Type B pancreatic cell (in vitro differentiated cells): ENCODE measurements around the gene TUBA8. TPM values are rescaled to one million over a fixed set of nuclear protein-coding genes. Genes with fewer than 3 reads are reported as not detected.

ENCODE experiments used
- DNase-seq: peaks from one replicate; pipeline ENCODE4 v3.0.0; 2021; ENCODE audit warnings: mixed read lengths; ENCODE audit not compliant: unreplicated experiment; ENCODE audit errors: extremely low spot score
- H3K27ac Mint-ChIP-seq: 2 replicates; pipeline ENCODE4 v1.8.0; 2021; ENCODE audit warnings: mild to moderate bottlenecking, mixed read lengths
- H3K27me3 Mint-ChIP-seq: 2 replicates; pipeline ENCODE4 v1.8.0; 2021; ENCODE audit warnings: mixed read lengths
- H3K36me3 Mint-ChIP-seq: 2 replicates; pipeline ENCODE4 v1.8.0; 2021; ENCODE audit warnings: mixed read lengths
- H3K4me1 Mint-ChIP-seq: one replicate; pipeline ENCODE4 v1.8.0; 2021; ENCODE audit warnings: mixed read lengths; ENCODE audit not compliant: unreplicated experiment
- H3K4me3 Mint-ChIP-seq: 2 replicates; pipeline ENCODE4 v1.8.0; 2021; ENCODE audit warnings: mild to moderate bottlenecking, mixed read lengths
- H3K9me3 Mint-ChIP-seq: 2 replicates; pipeline ENCODE4 v1.8.0; 2021; ENCODE audit warnings: mixed read lengths
- total RNA-seq: library from RNA; stranded (reverse); gene quantifications from 2 replicates; pipeline ENCODE4 v1.2.1, GENCODE V29; 2021; ENCODE audit warnings: low replicate concordance
- TF ChIP-seq, protein P1 (sequence below): fragments of 200-600 bp; sonication (generic); conservative IDR thresholded peaks from 2 replicates; pipeline ENCODE4 v1.5.0; 2021; ENCODE audit warnings: antibody characterized with exemption, mild to moderate bottlenecking

The TUBA8 gene
- total RNA-seq, 1 donor from 2014 or later, result 1.7 TPM

DNA sequence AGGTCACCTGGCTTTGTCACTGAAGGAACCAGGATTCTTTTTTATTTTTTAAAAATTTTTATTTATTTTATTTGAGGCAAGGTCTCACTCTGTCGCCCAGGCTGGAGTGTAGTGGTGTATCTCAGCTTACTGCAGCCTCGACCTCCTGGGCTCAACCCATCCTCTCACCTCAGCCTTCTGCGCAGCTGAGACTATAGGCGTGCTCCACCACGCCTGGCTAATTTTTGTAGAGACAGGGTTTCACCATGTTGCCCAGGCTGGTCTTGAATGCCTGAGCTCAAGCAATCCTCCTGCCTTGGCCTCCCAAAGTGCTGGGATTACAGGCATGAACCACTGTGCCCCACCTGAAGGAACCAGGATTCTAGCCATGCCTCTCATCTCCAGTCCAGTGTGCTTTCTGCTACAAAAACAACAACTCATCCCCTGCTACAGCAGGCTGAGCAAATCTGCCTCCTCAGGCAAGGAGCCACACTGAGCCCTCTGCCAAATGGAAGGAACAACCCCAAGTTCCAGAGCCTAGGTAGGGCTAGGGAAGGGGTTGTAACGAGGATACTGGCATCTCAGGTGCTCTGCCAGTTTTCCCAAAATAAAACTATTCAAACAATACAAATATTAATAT, 35.4 kb upstream of the TUBA8 start:
- H3K9me3 Mint-ChIP-seq, result no peaks in the 10 kb centered on the region
- peaks cover 19% of the 10 kb centered on the region for H3K4me1 Mint-ChIP-seq
- TF ChIP-seq, protein P1, sequence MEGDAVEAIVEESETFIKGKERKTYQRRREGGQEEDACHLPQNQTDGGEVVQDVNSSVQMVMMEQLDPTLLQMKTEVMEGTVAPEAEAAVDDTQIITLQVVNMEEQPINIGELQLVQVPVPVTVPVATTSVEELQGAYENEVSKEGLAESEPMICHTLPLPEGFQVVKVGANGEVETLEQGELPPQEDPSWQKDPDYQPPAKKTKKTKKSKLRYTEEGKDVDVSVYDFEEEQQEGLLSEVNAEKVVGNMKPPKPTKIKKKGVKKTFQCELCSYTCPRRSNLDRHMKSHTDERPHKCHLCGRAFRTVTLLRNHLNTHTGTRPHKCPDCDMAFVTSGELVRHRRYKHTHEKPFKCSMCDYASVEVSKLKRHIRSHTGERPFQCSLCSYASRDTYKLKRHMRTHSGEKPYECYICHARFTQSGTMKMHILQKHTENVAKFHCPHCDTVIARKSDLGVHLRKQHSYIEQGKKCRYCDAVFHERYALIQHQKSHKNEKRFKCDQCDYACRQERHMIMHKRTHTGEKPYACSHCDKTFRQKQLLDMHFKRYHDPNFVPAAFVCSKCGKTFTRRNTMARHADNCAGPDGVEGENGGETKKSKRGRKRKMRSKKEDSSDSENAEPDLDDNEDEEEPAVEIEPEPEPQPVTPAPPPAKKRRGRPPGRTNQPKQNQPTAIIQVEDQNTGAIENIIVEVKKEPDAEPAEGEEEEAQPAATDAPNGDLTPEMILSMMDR, result no peak
- H3K4me3 Mint-ChIP-seq, result no peak overlapping the region
- H3K27me3 Mint-ChIP-seq, result no peaks in the 10 kb centered on the region
- peaks cover 6% of the 10 kb centered on the region for H3K36me3 Mint-ChIP-seq
- no peak for DNase-seq
- H3K27ac Mint-ChIP-seq, result no peak overlapping the region

DNA sequence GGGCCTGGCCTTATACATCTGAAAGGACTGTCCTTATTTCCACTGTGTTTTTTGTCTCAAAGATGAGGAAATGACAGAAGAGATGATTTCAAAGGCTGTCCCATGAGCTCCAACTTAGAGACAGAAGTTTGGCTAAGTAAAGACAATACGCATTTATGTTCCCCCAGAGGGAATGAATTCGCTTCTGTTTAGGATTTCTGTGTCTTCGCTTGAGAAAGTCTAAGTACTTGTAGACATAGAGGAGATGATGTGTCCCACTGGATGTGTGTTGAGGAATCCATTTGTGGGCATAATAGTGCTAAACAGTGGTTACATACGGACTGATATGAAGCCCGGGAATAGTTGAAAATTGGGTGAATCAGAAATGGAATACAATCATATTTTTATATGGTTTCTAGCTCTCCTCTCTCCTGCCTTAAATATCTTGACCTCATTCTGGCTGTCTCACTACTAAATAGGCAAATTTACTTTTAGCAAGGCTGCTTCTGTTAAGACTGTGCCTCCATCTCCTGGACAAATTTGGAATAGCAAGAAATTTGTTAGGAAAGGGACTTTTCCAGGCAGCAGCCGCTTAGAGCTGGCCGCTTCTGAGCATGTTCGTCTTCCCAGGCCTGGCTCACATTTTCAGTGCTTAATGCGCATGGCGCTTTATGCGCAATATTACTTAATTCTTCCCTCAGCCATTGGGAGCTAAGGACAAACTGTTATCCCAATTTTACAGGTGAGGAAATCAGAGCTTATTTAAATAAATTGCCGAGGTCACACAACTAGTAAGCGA, 34.7 kb upstream of the TUBA8 start:
- H3K4me3 Mint-ChIP-seq, result peak overlapping the region; percentile 81
- no peak for DNase-seq
- H3K27ac Mint-ChIP-seq, result peak overlapping the region; percentile 75
- H3K9me3 Mint-ChIP-seq, result no peaks in the 10 kb centered on the region
- no peaks in the 10 kb centered on the region for H3K27me3 Mint-ChIP-seq
- TF ChIP-seq, protein P1, result peak; percentile 93
- H3K36me3 Mint-ChIP-seq, result peaks cover 11% of the 10 kb centered on the region
- peaks cover 15% of the 10 kb centered on the region for H3K4me1 Mint-ChIP-seq

DNA sequence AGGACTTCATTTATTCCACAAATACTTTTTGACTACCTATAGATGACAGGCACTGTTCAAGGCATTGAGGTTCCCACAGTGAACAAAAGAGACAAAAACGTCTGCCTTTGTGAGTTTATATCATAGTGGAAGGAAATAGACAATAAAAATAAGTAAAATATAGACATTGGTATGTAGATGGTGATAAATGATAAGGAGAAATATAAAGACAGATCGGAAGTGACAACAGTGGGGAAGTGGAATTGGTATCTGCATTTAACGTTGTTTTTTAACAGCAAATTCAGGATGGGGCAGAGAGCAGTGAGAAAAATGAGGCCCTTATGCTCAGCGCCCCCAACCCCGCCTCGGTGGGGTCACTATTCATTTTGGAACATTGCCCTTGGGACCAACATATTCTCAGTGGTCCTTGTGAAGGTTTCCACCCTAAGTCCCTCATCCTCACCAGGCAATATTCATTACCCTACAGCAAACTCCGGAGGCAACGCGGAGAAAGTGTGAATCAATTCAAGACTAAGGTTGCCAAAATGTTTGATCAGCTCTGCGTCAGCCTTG, 33.4 kb upstream of the TUBA8 start:
- H3K27me3 Mint-ChIP-seq, result no peaks in the 10 kb centered on the region
- TF ChIP-seq, protein P1, result no peak
- peak overlapping the region; percentile 98 for H3K4me3 Mint-ChIP-seq
- no peak for DNase-seq
- no peaks in the 10 kb centered on the region for H3K9me3 Mint-ChIP-seq
- peaks cover 18% of the 10 kb centered on the region for H3K36me3 Mint-ChIP-seq
- peak overlapping the region; percentile 95 for H3K27ac Mint-ChIP-seq
- peaks cover 18% of the 10 kb centered on the region for H3K4me1 Mint-ChIP-seq

DNA sequence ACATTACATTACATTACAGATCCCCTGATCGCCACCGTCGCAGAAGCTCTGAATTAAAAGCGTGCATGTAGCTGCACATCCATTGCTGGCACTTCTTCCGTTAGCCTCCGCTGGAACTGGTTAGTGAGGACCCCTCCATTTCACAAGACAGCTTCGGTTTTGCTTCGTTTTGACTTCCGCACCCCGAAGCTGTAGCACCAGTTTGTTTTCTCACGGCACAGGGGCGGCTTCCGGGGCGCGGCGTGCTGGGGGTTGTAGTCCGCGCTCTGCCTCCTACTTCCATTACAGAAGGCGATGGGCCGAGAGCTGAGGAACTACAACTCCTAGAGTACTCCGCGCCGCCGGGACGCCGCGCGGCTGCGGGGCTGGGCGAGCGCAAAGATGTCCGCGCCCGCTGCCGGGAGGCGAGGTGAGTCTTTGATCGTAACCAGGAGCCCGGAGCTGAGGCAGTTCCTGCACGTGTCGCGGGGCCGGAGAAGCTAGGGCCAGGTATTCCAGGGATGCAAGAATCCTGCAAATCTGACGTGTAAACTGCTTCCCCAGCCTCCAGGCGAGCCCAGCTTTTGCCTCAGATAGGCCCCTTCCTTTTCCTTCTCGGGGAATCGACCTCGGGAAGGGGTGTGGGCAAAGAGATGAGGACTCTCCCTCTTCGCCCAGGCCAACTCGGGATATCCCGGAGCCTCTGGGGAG, 32.8 kb upstream of the TUBA8 start, which contains the start of gene PEX26:
Gene PEX26 (plus strand): TSS at position 352 of the 690 bp plus-strand sequence. CDS start 387 bp downstream, outside the sequence.
- peak; percentile 91 for DNase-seq
- H3K36me3 Mint-ChIP-seq, result peaks cover 22% of the 10 kb centered on the region
- H3K9me3 Mint-ChIP-seq, result no peaks in the 10 kb centered on the region
- H3K4me1 Mint-ChIP-seq, result peaks cover 22% of the 10 kb centered on the region
- no peaks in the 10 kb centered on the region for H3K27me3 Mint-ChIP-seq
- peak within 1 kb of the TSS; percentile 95 for H3K27ac Mint-ChIP-seq
- TF ChIP-seq, protein P1, result no peak
- H3K4me3 Mint-ChIP-seq, result peak within 1 kb of the TSS; percentile 98

DNA sequence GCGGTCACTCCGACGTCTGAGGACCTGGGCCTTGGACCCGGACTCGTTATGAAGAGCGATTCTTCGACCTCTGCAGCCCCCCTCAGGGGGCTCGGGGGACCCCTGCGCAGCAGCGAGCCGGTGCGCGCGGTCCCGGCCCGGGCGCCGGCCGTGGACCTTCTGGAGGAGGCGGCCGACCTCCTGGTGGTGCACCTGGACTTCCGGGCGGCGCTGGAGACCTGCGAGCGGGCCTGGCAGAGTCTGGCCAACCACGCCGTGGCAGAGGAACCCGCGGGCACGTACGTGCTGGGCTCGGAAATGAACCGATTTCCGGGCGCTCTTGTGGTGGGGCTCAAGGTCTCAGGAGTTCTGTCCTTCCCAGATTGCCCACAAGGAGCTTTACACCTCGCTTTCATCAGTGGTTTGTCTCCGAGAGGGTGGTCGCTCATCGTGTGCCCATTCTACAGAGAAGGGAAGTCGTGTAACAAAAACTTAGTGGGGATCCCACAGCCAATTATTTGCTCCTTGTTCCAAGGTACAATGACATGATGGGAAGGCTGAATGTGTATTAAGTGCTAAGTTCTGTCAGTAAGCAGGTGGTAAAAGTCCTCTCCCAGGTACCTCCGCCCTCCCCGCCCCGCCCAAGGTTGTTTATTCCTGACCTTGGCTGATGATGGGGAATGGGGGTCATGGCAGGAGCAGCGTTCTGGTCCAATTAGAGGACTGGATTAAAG, 32.1 kb upstream of the TUBA8 start:
- peaks cover 26% of the 10 kb centered on the region for H3K36me3 Mint-ChIP-seq
- H3K27ac Mint-ChIP-seq, result peak overlapping the region; percentile 84
- TF ChIP-seq, protein P1, result peak; percentile 25
- H3K4me1 Mint-ChIP-seq, result peaks cover 22% of the 10 kb centered on the region
- H3K9me3 Mint-ChIP-seq, result no peaks in the 10 kb centered on the region
- H3K27me3 Mint-ChIP-seq, result no peaks in the 10 kb centered on the region
- DNase-seq, result no peak
- H3K4me3 Mint-ChIP-seq, result peak overlapping the region; percentile 98
